Neural progenitor cell (in vitro differentiated cells): ENCODE data around the gene SFSWAP.

Experiments used
- CTCF ChIP-seq: fragments of 200-600 bp; sonication (generic); IDR thresholded peaks from 2 replicates; pipeline ENCODE4 v1.5.1; 2017; ENCODE audit warnings: antibody characterized with exemption, mild to moderate bottlenecking
- EZH2 ChIP-seq: fragments of 200-600 bp; sonication (generic); IDR thresholded peaks from 2 replicates; pipeline ENCODE4 v1.6.1; 2017; ENCODE audit warnings: antibody characterized with exemption, mild to moderate bottlenecking, moderate library complexity
- EZH2phosphoT487 ChIP-seq: fragments of 200-600 bp; sonication (generic); IDR thresholded peaks from 2 replicates; pipeline ENCODE4 v1.6.1; 2017; ENCODE audit warnings: antibody characterized with exemption

DNA sequence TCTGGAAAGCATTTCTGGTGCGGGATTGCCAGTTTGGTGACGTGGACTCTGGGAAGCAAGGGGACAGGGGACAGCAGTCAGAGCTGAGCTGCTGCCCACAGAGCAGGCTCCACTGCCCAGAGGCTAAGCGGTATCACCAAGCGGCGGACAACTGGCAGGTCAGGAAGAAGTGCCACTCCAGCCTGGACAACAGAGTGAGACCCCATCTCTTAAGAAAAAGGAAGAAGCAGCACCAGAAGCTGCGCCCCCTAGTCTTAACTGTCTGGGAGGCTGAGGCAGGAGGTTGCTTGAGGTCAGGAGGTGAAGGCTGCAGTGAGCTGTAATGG is 85.5 kb downstream of the SFSWAP start:
- TF ChIP-seq CTCF (no peak), EZH2phosphoT487 (no peak), EZH2 (no peak)
